Measurements from ENCODE around the gene HOXA7. TPM values are rescaled to one million over a fixed set of nuclear protein-coding genes. Genes with fewer than 3 reads are reported as not detected.
A peak's percentile ranks its signal among the peaks of the same experiment; 100 is the strongest.

Gene HOXA7
- total RNA-seq, 1 experiment from 2014 or later: not detected

DNA sequence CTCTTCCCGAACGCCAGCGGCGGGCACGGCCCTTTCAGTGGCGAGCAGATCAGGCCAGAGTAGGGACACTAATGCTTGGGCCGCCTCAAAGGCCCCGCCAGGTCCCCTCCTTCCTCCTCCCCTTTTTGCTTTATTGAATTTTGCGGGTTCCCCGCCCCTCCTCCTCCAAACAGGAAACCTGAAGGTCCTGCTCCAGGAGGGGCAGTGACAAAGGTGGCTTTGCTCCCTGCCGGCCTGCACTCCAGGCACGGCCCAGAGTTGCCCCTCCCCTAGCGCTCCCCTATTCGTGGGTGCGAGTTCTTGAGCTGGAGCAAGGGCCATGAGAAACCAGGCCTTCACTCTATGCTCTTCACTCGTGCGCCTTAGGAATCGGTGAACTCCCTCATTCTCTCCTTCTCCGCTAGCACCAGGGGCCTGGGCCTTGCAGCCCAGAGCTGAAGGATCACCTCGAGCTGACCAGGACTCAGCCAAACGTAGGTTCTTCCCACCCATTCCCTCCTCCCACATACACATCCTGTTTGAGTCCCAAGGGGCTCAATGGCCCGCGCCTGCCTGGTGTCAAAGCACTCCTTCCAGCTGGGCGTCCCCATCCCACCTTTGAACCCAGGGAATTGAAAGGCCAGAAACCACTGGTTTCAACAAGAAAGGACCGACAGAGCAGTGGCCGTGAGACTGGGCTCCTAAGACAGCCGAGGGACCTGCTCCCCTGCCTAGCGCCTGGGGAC lies 8.3 kb downstream of the HOXA7 start:
- DNase-seq (ENCODE audit: low spot score): no peak

DNA sequence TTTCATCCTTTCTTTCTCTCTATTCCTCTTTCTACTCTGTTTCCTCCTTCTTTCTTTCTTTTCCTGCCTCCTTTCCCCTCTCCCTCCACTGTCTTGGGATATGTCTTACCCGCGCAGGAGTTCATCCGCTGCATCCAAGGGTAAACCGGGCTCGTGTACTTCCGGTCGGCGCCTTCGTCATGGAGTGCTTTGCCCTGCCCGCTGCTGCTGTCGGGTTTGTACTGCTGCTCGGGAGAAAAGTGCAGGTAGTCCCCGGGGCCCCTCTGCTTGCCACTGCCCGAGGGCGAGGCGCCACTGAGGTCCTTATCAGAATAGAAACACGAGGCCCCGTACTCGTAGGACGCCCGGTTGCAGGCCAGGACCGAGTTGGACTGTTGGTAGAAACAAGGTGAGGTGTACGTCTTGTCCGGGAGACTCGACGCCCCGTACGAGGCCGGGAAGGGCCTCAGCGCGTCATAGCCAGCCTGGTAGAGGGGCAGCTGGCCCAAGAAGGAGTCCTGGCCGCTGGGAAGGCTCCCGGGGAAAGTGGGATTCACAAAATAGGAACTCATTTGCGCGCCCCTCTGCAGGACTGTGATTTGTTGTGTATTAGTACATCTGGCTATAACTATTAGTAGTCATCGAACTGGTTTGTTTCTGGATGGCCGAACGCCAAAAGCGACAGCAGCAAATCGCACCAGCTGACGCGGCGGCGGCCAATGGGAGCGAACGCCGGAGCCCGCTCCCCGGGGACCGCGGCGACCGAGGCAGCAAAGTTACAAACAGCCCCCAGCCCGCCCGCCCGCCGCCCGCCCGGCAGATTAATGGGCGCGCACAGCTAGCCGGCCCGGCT lies 9.1 kb downstream of the HOXA7 start, which contains the start of gene HOXA6:
HOXA6 (minus strand) TSS at position 576 of the 832 bp plus-strand sequence; CDS start at position 551, 25 bp downstream.
- no peak for DNase-seq (ENCODE audit: low spot score)

DNA sequence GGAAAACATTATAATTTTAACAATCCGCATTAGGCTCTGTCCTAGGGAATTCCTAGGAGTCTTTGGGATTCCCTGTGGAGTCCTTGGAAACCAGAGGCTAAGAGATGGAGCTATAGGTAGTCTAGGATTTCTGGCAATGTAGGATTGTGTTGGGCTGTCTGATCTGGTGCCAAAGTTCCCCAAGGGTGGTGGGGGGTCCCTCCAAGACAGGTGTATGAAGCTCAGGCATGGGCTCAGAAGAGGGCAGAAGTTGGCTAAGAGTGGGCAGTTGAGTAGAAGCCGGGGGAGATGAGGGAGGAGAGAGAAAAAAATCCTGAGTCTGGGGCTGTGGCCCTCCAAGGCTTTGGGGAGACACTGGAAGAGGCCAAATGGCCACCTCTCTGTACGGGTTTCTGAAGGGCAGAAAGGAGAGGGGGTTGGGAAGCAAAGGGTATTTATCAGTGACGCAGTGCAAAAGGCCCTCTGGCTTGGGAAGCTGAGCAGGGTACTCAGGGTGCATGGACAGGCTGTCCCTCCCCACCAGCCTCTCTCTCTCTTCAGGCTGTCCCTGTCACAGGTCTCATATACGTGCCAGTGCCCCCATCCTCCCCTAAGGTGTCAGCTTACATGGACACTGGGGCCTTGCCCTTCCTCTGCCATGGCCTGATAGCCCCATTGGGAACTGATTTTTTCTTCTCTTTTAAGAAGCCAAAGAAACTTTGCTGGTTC lies 9.8 kb downstream of the HOXA7 start:
- no peak for DNase-seq (ENCODE audit: low spot score)

DNA sequence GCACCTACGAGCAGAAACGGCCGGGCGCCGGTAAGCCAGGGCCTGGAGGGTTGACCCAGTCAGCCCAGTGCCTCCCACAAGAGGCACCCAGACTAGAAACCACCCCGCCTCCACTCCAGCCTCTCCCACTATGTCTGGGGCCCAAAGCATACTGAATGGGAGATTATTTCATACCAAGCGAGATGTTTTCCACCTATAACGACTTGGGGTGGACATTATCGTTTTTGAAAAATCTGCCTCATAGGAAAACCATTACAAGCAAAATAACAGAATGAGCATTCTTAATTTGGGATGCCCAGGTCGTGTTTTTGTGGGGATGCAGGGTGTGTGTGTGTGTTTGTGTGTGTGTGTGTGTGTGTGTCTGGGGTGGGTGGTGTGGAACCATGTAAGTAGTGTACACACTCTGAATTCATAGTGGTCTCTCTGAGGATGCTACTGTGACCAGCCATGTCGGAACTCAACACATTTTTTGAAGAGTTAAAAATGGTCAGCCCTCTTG lies 10.5 kb downstream of the HOXA7 start:
- no peak for DNase-seq (ENCODE audit: low spot score)

DNA sequence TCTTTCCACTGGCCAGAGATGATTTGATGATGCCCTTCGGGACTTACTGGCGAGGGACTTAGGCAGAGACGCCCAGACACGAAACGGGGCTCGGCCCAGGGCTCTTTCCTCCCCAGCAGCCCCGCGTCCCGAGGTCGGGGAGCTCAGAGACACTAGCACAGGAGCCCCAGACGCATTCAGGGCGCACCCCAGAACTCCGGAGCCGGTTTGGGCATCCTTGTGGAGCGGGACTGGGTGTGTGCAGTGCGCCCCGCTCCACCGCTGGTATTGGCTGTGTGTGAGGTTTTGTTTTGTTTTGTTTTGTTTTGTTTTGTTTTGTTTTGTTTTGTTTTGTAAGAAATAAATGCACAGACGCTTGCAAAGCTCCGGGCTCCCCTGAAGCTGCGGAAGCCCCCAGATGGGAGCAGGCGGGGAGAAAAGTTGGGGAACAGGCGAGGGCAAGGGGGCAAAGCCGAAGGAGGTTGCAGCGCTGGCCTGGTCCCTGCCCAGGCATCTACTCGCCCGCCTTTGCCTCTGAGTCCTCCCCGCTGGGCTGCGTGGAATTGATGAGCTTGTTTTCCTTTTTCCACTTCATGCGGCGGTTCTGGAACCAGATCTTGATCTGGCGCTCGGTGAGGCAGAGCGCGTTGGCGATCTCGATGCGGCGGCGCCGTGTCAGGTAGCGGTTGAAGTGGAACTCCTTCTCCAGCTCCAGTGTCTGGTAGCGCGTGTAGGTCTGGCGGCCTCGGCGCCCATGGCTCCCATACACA lies 11.1 kb downstream of the HOXA7 start:
- DNase-seq (ENCODE audit: low spot score): no peak

DNA sequence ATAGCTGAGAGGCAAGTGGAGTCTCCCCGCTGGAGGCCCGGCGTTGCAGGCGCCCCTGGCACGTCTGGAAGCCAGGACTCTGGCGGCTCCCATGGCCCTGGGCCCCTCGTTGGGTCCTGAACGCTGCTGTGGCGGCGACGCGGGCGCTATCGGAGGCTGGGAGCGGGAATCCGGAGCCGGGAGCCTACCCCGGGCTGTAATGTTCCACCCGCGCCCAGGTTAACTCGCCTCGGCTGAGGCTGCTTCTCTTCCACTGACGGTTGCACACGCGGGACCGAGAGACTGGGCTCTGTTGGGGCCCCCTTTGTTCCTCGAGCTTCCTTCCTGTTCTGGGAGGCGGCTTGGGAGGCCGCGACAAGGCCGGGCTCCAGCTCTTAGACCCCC lies 11.7 kb downstream of the HOXA7 start:
- DNase-seq (ENCODE audit: low spot score): no peak

DNA sequence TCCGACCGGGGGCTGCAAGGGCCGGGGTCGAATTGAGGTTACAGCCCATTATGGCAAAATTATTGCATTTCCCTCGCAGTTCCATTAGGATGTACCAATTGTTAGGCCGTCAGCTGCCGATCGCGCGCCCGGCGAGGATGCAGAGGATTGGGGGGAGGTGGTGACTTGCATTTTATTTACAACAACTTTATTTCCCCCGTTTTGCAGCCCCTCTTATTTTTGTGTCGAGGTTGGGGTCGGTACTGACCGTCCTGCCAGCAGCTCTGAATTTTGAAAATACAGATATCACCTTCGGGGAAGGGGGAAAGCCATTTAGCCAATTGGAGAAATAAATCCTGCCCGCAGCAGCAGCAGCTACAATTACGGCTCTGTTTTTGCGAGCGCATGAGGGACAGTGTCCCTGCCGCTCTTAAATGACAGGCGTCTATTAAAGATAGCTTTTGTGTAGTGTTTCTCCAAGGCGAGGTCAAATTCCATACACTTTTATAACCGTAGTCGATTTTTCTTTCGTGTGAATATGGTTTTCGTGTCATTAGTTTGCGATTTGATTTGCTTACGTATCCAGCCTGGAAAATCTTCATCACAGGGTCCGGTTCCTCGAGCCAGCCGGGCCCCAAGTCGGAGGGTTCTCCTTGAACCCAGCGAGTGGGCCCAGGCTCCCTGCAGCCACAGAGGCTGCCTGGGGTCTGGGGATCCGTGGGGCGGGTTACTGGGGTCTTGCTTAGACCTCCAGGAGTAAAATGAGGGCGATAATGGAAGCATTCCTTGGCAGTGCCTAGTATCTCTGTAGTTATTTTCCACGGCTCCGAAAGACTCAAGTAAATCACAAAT lies 12.3 kb downstream of the HOXA7 start:
- DNase-seq (ENCODE audit: low spot score): no peak

DNA sequence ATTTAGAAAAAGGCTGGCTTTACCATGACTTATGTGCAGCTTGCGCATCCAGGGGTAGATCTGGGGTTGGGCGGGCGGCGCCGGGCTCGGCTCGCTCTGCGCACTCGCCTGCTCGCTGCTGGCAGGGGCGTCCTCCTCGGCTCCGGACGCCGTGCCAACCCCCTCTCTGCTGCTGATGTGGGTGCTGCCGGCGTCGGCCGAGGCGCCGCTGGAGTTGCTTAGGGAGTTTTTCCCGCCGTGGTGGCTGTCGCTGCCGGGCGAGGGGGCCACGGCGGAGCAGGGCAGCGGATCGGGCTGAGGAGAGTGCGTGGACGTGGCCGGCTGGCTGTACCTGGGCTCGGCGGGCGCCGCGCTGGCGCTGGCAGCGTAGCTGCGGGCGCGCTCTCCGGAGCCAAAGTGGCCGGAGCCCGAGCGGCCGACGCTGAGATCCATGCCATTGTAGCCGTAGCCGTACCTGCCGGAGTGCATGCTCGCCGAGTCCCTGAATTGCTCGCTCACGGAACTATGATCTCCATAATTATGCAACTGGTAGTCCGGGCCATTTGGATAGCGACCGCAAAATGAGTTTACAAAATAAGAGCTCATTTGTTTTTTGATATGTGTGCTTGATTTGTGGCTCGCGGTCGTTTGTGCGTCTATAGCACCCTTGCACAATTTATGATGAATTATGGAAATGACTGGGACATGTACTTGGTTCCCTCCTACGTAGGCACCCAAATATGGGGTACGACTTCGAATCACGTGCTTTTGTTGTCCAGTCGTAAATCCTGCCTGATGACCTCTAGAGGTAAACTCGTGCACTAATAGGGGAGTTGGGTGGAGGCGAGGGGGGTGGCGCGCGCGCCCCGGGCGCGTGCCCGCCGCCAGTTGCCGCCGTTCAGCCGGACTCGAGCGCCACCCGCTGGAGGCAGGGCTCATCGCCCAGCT lies 13.2 kb downstream of the HOXA7 start, which contains the start of gene HOXA5:
HOXA5 (minus strand) TSS at position 659 of the 927 bp plus-strand sequence; CDS start at position 585, 74 bp downstream.
- DNase-seq (ENCODE audit: low spot score): peak; percentile 91

DNA sequence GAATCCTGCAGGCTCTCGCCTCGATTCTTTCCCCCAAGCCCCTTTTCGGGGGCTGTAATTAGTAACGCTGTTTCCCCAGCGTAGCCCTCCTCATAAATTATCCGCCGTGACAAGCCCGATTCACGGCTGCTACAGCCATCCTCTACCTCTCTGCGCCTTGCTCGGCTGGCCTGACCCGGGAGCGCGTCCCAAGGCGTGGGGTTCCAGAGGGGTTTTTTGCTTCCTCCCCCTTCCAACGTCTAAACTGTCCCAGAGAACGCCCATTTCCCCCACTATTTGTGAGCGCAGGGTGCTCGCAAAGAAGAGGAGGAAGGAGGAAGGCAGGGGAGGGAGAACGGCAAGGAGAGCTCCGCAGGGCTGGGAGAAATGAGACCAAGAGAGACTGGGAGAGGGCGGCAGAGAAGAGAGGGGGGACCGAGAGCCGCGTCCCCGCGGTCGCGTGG lies 13.9 kb downstream of the HOXA7 start:
- DNase-seq (ENCODE audit: low spot score): no peak

DNA sequence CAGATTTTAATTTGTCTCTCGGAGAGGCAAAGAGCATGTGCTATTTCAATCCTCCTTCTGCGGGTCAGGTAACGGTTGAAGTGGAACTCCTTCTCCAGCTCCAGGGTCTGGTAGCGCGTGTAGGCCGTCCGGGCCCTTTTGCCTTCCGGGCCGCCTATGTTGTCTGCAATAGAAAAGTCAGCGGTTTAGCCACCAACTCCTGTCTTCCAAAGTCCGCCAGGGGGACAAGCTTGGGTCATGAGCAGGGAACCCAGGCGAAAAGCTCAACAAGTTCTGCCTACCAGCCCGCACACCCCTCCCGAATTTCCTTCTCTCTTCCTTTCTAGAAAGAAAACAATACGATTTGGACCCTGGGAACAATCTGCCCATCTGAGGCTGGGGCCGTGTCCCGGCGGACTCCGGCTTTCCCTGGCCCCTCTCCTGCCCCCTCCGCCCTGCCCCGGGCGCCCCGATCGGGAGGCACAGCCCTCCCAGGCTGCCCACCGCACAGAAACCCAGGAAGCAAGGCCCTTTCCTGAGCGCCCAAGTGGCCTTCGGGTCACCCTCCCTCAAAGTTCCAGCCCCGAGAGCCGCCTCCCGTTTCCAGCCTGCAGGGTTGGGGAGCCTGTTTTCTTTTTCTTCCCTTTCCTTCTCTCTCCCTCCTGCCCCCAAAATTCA lies 14.4 kb downstream of the HOXA7 start:
- no peak for DNase-seq (ENCODE audit: low spot score)

DNA sequence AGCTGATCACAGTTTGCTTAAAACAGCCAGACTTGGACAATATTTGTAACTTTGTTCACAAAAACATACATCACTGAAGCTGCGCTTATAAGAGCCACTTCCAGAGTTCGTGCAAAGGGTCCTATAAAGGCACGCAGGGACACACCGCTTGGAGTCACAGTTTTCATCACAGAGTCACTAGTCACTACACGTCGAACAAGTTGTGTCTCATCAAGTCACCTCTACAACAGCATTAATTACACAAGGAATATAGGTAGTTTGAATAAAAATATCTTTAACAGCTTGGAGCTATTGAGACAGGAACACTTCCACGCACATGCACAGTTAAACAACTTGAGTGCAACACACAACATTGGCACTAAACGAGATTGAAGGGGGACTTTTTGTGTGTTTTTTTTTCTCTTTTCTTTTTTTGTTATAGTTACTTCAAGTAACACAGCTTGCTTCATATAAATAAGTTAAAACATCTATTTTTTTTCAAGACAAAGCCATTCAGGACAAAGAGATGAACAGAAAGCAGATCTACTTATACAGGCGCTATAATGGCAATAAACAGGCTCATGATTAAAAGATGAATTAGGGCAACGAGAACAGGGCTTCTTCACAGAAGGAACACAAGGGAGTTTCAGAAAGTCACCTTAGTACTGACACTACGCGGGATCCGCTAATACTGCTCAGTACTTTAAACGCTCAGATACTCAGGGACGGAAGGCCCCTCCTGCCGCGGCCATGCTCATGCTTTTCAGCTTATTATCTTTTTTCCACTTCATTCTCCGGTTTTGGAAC lies 15.1 kb downstream of the HOXA7 start:
- no peak for DNase-seq (ENCODE audit: low spot score)

DNA sequence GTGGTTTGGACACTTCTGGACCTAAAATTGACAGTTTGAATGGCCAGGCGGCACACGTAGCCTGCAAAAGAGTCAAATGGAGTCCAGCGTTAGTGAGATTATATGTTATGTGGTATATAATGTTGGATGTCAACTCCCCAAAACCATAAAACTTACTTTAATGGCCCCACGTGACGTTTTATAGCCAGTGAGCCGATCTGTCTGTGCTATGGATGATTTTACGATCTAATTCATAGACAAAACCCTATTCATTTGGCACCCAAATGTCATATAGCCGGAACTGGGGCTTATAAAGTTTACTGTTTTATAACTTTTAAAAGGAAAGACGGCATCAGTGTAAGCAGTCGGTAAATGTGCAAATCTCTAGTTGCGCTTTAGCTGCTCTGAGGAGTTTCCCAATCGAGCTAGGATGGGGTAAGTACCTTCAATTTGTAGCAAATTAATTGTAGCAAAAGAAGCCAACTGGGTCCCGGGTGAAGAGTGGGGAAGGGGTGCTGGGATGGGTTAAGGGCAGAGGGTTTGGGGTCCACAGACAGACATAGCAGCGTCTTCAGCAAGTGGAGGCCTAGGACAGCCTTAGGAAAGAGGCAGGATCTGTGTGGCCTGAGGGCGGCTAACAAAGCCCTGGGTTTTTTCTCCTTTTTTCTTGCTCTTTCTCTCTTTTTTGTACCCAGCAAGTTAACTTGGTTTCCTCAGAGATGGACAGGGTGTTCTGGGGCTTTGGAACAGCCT lies 16.2 kb downstream of the HOXA7 start:
- no peak for DNase-seq (ENCODE audit: low spot score)

DNA sequence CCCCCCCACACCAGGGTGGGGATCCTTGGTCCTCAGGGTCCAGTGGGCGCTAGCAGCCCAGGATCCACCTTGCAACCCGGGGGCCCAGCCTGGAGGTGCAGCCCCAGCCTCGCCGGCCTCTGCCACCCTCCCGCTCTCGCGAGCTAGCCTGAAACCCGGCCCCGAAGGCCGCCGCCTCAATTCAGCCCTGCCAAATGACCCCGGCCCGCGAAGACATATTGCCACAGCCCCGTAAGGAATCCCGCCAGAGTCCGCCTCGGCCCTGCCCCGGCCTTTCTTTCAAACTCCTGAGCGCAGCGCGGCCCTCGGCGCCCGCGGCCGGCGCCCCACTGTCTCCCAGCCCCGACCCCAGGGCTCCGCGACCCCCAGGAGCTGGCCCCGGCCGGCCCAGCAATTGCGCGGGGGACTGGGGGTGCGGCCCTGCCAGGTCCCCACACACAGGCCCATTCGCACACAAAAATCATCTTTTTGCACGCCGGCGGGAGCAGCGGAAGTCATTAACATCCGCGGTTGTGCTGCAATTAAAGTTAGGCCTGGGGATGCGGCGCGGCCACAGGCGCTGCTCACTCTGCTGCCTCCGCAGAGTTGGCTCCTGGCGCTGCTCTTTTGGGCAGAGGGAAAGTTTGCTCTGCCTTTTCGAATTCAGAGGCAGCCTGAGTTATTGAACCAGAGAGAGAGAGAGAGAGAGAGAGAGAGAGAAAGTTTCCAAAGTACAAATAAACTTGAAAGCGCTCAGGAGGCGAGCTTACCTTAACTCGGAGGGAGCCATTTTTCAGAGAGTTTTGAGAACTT lies 16.9 kb downstream of the HOXA7 start:
- no peak for DNase-seq (ENCODE audit: low spot score)

DNA sequence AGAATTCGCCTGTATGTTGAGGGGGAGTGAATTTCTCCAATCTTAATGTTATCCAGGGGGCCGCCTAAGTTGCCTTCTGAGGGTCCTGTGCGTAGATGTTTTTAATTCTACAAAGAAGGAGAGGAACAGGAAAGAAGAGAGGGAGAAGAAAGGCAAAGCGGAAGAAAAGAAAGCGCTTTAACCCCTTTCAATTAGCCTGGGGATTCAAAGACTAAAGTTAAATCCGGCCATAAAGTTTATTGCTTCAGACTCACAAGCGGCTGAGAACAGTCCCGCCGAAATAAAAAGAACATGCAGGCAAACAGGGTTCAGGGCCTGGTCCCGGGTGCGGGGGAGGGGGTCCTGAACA lies 17.5 kb downstream of the HOXA7 start:
- DNase-seq (ENCODE audit: low spot score): no peak

DNA sequence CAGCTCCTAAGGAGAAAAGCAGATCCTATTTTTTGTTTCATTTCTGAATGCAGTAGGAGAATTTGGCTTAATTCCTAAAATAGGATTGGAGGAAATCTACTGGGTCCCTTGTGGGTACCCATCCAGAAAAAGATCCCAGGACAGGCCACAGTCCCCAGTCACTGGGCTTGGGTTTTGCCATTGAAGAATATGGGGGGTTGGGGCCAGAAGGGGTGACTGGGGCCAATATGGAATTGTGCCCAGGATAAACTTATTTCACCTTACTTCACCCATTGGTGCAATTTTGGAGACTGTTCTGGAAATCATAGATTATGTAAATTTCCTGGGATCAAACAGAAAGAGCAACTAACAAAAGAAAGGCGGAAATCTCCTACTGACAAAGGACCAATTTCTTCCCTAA lies 18.0 kb downstream of the HOXA7 start:
- DNase-seq (ENCODE audit: low spot score): no peak

DNA sequence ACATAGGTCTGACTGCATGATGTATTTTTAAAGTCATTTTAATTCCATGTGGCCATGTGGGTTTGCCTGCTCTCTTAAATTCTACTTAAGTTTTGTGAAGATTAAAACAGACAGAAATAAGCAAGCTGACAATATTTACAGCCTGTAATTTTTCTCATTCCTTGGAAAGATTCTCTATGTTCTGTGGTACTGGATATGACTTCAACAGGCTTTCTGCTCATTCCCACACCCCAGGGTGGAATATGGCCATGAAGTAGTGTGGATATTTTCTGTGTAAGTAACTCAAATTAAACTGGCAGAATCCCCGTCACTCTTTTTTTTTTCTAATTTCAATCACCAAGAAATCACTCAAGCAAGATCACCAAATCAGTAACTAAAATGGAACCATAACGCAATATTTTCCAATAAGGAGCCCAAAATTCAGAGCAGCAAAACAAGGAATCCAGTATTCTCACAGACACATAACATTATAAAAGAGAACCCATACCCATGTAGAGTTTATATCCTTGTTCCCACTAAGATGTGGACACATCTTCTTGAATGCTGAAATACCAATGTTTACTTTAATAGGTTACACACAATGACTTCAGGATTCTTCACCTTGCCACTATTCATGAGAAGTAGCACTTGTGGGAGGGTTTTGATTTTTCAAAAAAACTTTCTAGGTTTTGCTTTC lies 18.7 kb downstream of the HOXA7 start:
- DNase-seq (ENCODE audit: low spot score): no peak
